Activated CD8-positive, alpha-beta memory T cell treated with anti-CD3 and anti-CD28 coated beads, Interleukin-2, amount 50 U/mL, for 4 hours (primary cell): ENCODE data around the gene CCNL1.
"Not testable (repeated sequence)": the region's sequence is repeated elsewhere in the genome, so short reads cannot be mapped to it uniquely, and the experiment has no call there.

Source experiments
- DNase-seq: peaks from one replicate; pipeline ENCODE4 v3.0.0-alpha.2; 2020

CCNL1 gene

DNA sequence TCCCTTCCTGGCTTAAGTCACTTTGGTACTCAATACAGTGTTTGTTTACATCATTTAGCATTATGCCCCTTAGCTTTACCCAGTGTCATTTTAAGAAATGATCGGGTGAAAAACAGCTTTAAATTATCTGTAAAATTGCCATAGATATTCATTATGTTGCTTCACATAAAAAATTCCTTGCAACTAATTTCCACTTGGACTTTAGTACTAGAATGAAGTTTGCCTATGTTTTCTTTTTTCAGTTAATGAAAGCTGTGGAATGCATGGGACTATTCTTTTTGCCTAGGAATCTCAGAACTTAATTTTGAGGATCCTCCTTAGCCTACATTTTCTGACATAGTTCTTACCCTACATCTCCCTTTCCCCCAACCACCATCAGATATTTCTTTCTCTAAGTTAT is 38.4 kb downstream of the CCNL1 start:
- no peak for DNase-seq

DNA sequence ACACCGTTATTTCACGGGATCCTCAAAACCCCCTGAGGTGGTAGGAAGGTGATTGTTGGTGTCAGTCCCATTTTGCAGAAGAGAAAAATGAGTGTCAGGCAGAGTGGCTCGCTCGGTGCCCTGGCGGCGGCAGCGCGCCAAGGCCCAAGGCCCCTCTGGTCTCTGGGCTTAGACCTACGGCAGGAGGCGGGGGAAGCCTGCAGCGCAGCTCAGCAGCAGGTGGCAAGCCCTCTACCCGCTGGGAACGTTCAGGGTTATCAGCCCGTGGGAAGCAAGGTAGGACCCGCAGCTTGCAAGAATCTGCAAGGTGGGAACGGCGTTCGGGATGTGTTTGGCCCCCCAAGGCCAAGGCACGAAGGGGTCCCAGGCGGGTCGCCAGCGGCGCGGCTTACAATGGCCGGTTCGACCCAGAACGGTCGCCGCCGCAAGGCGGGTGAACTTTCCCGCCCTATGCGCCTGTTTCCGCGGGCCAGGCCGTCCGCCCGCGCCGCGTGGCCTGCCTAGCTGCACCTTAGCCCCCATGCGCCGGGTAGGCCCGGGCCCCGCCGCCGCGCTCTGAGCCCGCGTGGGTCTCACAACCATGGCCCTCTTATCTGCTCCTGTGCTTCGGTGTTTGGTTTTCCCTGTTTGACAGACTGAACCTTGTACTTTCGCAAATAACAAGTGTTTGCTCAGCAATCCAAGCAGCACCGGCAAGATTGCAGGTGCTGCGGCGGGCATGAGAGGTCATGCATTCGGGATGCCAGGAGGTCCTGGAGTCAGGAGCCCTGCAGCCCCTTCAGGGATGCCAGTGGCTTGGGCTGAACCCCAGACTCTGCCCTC is 39.7 kb downstream of the CCNL1 start:
- no peak for DNase-seq

DNA sequence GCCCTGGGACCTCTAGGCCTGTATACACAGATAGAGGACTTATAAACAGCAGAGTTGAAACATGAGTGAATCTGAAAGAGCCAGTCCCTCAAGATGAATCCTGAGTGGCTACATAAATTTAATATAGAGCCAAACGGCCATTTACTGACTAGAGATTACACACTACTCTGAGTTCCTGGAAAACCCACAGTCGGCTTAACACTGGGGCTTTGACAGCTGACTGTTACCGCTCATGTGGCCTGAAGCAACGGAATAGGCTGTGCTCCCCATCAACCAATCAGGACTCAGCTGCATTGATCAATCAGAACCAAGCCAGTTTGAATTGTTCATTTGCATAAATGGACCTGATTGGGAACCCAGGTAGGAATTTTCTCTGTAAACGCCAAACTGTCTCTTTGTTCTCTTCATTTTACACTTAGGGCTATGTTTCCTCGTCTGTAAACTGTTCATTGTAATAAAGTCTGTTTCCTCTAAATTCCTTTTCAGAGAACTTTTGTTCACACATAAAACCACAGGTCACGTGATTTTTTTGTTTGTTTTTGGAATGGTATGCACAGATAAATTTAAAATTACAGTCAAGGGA is 40.5 kb downstream of the CCNL1 start:
- DNase-seq = no peak

DNA sequence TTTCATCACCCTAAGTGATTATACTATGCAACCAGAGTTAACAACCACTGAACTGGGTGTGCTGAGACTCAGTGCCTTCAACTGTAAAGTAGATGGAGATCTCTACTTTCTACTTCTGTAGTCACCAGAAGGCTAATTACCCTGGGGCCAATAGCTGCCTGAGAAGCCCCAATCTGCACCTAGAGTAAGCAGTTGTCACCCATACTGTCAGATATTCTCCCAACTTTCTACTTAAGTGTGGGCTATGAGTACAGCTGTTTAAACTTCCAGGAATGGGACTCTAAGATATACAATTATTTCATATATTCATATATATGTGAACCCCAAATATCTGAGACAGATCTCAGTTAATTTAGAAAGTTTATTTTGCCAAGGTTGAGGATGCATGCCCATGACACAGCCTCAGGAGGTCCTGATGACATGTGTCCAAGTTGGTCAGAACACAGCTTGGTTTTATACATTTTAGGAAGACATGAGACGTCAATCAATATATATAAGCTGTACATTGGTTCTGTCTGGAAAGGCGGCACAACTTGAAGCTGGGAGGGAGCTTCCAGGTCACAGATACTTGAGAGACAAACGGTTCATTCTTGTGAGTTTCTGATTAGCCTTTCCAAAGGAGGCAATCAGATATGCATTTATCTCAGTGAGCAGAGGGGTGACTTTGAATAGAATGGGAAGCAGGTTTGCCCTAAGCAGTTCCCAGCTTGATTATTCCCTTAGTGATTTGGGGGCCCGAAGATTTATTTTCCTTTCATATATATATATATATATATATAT is 41.9 kb downstream of the CCNL1 start:
- DNase-seq = no peak

DNA sequence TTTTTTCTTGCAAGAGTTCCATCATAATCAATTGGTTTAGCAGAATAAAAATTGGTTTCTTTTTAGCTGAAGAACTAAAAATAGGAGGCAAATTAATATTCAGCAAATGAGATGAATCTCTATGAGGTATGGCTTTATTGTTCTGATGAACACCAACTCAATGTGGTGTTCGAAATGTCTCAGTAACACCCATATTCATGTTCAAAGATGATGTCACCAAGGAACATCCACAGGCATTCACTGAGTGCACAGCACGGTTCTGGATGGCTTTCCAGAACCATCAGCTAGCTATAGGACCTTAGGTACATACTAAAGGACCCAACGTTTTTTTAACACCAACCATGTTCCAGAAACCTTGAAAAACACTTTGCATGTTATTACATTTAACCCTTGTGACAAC is 42.7 kb downstream of the CCNL1 start:
- DNase-seq = no peak

DNA sequence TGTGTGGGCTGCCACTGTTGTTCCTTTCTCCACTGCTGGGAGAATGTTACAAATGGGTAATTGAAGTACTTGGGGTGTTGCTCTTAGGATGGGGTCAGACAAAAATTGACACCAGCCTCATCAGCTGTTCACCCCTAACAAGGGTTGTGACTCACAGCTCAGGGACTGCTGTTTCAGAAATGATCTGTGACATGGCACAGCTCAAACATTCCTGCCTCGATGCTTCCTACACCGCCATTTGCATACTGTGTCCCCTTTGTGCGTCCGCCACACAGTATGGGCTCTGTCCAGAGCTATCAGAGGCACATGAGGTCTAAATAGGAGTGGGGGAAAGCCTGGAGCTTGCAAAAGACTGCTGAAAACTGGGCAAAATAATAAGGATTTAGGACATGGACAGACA is 43.9 kb downstream of the CCNL1 start:
- DNase-seq = no peak

DNA sequence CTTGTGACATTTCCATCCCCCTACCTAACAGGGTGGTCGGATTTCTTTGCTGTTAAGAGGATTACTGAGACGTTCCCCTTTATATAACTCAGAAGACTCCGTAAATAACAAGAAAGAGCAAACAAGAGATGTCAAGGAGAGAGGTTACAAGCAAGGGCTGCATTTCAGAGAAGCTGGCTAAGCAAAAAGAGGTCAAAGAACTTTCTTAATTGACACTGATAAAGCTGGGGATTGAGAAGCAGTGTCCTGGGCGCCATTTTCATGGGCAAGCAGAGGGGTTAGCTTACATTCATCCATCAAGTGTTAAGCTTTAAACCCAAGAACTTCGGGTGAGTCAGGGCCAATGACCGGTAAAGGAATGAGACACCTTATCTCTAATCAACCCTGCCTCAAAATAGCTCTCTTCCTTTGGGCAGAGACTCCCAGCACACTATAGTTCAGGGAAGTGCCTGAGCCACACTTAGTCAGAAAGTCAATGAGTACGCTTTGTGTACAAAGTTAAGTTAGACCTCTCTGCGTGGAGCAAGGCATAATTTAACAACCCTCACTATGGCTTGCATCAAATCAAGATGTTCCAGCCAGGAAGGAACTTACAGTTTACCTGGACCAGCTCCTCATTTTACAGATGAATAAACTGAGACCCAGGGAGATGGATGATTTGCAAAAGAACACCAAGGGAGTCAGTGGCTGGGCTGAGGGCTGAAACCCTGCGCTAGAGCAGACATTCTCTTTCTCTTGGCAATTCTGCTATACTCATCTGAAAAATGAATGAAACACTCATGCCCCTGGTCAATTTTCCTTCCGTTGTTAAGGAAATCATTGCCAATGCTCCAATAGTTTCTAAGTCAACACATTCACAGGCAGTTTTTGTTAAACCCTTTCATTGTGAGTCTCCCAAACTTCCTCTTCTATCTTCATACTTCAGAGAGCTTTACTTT is 44.6 kb downstream of the CCNL1 start:
- DNase-seq = no peak

DNA sequence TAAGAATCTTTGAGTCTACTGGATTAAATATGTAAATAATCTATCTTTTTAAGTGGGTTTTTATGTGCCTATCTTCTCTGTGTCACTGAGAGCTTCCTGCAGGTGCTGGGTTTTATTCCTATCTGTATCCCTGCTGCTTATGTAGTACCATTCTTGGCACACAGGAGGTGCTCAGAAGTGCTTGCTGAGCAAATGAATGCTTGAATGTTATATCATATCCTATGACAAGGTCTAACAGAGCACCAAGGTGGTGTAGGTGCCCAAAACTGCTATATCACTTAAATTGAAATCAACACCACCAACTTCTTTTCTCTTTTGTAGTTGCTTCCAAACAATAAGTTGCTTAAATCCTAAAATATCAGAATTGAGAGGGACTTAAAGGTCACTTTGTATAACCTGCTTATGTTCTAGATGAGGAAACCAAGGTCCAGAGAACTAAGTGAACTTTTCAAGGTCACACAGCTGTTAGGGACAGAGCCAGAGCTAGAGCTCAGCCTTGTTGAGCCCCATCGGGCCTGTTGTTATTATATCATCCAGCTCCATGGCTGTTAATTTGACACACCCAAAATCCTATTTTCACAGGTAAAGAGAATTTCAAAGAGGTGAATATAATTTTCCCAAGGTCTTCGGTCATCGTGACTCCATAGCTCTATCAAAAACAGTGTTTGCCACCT is 46.0 kb downstream of the CCNL1 start:
- DNase-seq = no peak

DNA sequence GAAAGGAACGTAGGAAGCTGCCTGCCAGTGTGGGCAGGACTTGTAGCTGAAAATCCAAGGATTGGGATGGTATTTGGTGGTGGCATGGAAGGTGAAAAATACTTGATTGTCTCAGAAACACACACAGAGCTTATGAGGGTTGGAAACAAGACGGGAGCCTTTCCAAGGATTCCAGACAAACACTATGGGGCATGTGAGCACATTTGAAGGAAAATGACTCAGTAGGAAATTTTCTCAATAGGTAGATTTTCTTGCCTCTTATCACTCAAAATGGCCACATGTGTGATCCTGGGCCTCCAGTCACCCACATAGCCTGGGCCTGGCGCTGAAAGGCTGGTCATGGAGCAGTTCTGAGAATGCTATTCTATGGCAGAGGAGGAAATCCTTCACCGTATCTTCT is 47.4 kb downstream of the CCNL1 start:
- no peak for DNase-seq

DNA sequence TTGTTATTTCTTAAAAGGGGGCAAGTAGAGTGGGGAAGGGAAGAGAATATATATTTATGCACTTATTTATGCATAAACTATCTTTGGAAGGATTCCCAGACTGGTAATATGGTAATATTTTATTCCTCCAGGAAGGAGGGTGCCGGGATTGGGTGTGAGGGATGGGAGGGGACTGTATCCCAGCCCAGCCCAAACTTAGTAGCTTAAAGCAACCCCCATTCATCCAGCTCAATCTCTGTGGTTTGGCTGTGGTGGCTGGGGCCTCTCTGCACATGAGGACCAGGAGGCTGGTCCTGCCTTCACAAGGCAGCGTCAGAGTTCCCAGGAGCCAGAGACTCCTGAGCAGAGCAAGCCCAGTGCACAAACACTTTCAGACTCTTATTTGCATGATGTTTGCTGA is 48.4 kb downstream of the CCNL1 start:
- no peak for DNase-seq

DNA sequence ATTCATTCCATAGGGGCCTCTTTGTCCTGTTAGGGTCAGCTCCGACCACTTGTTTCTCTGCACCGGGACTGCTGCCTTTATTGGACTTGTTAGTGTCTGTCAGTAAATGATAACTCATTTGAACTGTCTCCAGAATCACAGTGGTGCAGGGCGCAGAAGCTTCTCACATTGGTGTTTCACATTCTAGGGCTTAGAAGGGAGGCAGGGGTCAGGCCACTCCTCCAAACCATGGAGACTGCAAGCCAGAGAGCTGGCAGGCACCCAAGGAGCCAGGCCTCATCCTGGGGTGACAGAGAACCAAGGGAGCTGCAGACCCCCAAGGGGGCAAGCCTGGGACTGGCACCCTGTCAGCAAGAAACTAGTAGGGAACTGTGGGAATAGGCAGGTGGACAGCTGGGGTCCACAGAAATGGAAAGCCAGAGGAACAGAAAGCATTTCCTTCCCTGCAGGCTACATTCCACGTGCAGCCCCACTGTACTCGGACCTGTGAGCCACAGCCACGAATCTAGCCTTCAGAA is 49.1 kb downstream of the CCNL1 start:
- no peak for DNase-seq

DNA sequence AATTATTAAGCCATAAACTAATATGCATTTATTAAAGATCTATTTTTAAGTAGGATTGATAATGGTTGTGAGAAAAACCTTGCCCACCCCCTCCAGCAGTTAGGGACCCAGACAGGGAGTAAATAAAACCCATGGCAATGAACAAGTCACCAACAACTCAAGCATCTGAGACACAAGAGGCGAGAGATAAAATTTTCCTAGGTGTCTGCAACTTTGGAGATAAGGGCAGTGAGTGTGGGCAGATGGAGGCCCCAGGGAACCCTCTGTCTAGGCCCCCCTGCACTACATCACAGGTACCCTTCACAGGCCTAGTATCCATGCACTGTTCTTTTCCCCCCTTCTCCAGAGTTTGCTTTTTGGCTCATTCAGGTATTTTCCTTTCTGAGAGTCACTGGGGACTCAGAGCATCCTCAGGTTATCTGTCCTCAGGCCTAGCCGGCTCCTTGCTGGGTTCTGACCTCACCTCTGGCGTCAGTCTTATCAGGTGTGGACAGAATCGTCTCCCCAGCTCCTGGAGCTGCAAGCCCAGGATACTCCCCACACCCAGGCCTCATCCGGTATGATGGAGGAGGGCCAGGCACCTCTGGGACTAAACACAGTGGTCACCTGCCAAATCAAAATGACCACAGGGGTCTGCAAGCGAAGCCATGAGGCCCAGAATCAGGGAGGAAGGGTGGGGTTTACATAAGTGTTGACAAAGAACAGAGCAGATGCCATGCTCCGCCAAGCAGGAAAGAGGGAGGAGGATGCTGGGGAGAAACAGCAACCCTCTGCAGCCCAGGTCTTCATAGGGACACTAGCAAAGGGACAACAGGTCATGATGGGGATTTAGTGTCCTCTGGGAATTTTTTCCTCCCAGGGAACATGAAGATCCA is 50.4 kb downstream of the CCNL1 start:
- DNase-seq = no peak

DNA sequence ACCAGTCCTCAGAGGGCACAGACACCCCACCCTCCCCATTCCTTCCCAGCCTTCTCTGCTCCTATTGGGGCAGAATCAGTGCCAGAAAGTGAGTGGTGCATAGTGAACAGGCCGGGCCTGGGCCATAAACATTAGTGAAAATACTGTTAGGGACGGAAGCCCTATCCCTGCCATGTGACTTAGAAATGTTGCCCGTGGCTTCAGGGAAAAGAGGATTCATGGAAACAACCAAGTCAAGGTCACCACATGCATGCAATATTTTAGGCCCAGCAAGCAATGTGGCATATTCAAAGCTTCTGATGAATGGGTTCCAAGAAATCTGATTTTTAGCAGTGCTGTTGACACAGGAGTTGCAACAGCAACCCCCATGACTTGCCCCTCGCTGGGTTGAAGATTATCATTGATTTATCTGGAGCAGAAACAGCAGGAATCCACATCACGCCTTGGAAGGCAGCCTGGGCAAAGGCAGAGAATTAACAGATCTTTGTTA is 52.3 kb downstream of the CCNL1 start:
- no peak for DNase-seq

DNA sequence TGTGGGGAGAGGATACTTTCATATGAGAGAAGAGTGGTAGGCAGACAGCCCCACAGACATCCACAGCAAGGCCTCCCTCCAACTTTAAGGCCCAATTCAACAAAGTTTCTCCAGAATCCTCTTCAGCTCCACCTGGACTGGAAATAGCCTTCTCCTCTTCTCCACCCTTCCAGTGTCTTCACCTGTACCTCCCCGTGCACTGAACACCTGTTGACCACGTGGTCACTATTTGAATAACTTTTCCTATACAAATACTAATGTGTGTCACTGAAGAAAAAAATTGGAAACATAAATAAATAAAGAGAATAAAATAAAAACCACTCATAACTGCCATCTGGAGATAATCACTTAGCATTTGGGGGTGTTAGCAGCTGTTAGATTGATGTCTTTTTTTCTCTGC is 52.9 kb downstream of the CCNL1 start:
- DNase-seq = no peak

DNA sequence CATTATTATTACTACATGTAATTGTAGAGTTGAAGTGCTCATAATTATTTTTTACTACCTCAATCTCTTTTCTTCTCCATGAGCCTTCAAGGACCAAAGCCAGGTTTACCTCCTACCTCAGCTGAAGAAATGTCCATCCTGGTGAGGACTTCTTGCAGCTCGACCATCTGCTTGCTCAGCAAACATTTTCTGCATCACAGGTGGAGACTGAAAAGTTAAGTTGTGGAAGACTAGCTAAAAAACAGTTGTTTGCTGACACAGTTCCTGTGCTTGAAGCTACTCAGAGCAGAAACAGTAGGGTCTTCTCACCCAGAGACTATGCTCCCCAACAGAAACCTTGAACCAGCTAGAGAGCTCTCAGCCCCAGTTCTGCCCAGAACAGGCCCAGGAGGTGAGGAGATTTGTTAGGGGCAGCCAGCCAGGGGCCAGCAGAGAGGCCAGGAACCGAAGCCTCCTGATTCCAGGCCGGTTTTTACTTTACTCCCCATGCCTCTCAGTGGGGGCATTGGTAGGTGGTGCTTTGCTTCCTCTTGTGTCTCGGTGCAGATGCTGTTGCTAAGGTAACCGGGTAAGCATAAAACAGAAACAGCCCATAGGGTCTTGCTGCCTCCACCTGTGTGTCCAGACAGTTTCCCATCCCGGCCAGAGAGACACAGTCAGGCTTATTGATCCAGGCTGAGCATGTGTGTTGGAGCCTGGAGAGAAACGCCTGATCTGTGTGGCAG is 54.9 kb downstream of the CCNL1 start:
- no peak for DNase-seq

DNA sequence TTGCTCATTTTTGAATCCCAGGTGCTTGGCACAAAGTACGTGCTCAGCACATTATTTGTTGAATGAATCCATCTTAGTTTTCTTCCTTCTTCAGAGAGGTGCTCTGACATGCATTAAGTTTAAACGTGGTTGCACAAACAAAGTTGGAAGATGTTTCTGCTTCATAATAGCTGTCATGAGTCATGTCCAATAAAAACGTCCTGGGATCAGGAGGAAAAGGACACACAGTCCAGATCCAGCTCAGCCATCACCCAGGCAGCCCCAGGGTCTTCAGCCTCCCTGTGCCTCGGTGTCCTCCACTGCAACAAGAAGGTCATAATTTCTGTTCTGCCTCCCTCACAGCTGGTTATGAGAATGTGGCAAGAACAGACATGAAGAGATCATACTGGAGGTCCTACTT is 55.4 kb downstream of the CCNL1 start:
- DNase-seq = no peak

DNA sequence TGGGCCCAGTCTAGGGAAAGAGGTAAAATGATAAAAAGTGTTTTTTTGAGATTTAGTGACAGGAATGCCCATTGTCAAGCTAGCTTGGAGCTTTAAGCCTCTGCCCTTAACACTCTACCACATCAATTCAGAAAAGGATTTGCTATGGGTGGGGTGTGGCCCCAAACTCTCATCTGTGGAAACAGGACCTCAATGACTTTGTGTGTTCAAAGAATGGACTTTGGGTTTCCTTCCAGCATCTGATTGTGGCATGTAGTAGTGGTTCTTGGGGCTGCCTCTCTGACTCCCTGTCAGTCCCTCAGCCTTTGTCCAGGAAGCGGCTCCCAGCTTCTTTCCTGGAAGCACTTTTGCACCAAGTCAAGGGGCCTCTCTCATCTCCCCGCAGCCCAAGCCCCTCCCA is 56.1 kb downstream of the CCNL1 start:
- DNase-seq = no peak

DNA sequence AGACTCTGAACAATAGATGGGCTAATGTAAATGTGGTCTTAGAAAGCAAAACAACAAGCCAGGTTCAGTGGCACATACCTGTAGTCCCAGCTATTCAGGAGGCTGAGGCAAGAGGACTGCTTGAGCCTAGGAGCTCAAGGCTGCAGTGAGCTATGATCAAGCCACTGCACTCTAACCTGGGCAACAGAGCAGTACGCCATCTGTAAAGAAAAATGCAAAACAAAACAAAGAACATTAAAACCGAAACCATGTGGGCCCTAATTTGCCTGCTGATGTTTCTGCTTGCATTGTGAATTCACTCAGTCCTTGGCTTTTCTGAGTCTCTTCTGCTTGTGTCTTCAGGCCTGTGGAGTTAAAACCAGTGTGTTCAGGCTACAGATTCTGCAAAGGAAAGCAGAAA is 56.7 kb downstream of the CCNL1 start:
- DNase-seq = no peak

DNA sequence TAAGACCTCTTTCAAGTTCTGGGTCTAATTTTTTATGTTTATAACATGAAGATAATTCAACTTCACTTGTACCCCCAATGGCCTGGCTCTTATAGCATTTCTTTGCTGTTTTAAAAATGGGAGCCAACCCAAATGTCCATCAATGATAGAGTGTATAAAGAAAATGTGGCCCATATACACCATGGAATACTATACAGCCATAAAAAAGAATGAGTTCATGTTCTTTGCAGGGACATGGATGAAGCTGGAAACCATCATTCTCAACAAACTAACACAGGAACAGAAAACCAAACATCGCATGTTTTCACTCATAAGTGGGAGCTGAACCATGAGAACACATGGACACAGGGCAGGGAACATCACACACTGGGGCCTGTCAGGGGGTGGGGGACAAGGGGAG is 57.4 kb downstream of the CCNL1 start:
- not testable (repeated sequence) for DNase-seq

DNA sequence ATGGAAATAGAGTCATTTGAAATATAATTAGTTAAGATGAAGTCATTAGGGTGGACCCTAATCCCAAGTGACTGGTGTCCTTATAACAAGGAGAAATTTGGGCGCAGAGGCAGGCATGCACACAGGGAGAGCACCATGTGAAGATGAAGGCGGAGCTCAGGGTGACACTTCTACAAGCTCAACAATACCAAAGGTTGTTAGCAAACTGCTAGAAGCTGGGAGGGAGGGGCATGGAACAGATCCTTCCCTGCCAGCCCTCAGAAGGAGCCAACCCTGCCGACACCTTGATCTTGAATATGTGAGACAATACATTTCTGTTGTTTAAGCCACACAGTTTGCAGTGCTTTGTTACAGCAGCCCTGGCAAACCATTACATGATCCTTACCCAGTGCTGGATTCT is 57.8 kb downstream of the CCNL1 start:
- DNase-seq = no peak
